Activated T-cell treated with anti-CD3 and anti-CD28 coated beads for 24 hours (primary cell): ENCODE measurements around the gene PSG1.
"Not testable (repeated sequence)": the region's sequence is repeated elsewhere in the genome, so short reads cannot be mapped to it uniquely, and the experiment has no call there.

ENCODE experiments used
- DNase-seq: peaks from one replicate; pipeline ENCODE4 v3.0.0-alpha.2; 2020; ENCODE audit warnings: low read depth

PSG1 gene

GRCh38 chr19:42819960-42820650 is 59.4 kb downstream of the PSG1 start:
- not testable (repeated sequence) for DNase-seq

GRCh38 chr19:42816894-42817293 is 62.6 kb downstream of the PSG1 start:
- no peak for DNase-seq
